NOMO-1 (cell line): ENCODE results near the gene GPRASP1.
"Not testable (repeated sequence)": the region's sequence is repeated elsewhere in the genome, so short reads cannot be mapped to it uniquely, and the experiment has no call there.

Source experiments
- DNase-seq, 2 experiments: peaks; one replicate each; lab custom pipeline; 2025; ENCODE audit not compliant: unreplicated experiment in 2 of 2; lab: John Stamatoyannopoulos, UW

The GPRASP1 gene

GRCh38 chrX:102651242-102652011 is at the start of gene GPRASP1:
Gene GPRASP1 (plus strand): TSS chrX:102651483. CDS start chrX:102653914, 2,431 bp downstream.
- DNase-seq: no peak

GRCh38 chrX:102604327-102604726 is 47.0 kb upstream of the GPRASP1 start:
- no peak for DNase-seq

GRCh38 chrX:102606115-102606514 is 45.2 kb upstream of the GPRASP1 start:
- no peak for DNase-seq

GRCh38 chrX:102610905-102611304 is 40.4 kb upstream of the GPRASP1 start:
- no peak for DNase-seq

- DNase-seq: no peak
Observed at GRCh38 chrX:102624105-102624504, 27.2 kb upstream of the GPRASP1 start.

- DNase-seq: no peak
Observed at GRCh38 chrX:102627640-102628039, 23.6 kb upstream of the GPRASP1 start.

- no peak for DNase-seq
Observed at GRCh38 chrX:102637561-102637960, 13.7 kb upstream of the GPRASP1 start.

GRCh38 chrX:102650903-102651241 is 411 bp upstream of the GPRASP1 start:
- no peak for DNase-seq

GRCh38 chrX:102652031-102652688 is 877 bp downstream of the GPRASP1 start:
- no peak for DNase-seq

- no peak for DNase-seq
Observed at GRCh38 chrX:102654696-102655095, 3.4 kb downstream of the GPRASP1 start.

GRCh38 chrX:102658556-102658955 is 7.3 kb downstream of the GPRASP1 start:
- DNase-seq: no peak

- peak; percentile 55 to 67 for DNase-seq
Observed at GRCh38 chrX:102659790-102660757, 8.8 kb downstream of the GPRASP1 start.

GRCh38 chrX:102663820-102664219 is 12.5 kb downstream of the GPRASP1 start:
- not testable (repeated sequence) for DNase-seq

- not testable (repeated sequence) for DNase-seq
Observed at GRCh38 chrX:102667034-102667433, 15.8 kb downstream of the GPRASP1 start.

- no peak for DNase-seq
Observed at GRCh38 chrX:102669526-102669925, 18.2 kb downstream of the GPRASP1 start.

- DNase-seq: no peak
Observed at GRCh38 chrX:102672856-102673255, 21.6 kb downstream of the GPRASP1 start.

- not testable (repeated sequence) for DNase-seq
Observed at GRCh38 chrX:102677479-102677878, 26.2 kb downstream of the GPRASP1 start.

GRCh38 chrX:102684772-102685520 is 33.7 kb downstream of the GPRASP1 start:
- peak in 1 of 2 experiments; percentile 13 for DNase-seq

- no peak for DNase-seq
Observed at GRCh38 chrX:102694749-102695148, 43.5 kb downstream of the GPRASP1 start.

GRCh38 chrX:102696306-102696705 is 45.0 kb downstream of the GPRASP1 start:
- DNase-seq: no peak
